T-cell (primary cell): Measurements from ENCODE around the gene TMEM178B. TPM values are rescaled to one million over a fixed set of nuclear protein-coding genes. Genes with fewer than 3 reads are reported as not detected.
A peak's percentile ranks its signal among the peaks of the same experiment; 100 is the strongest.
"Not testable (repeated sequence)": the region's sequence is repeated elsewhere in the genome, so short reads cannot be mapped to it uniquely, and the experiment has no call there.

Experiments used
- ATAC-seq, 4 experiments: fragments of 200-7000 bp in 3 of 4; fragments of 150-1000 bp in 1 of 4; cut with Tn5 transposase; replicated peaks in 1 of 4; 1 replicate in 3 of 4; 2 replicates in 1 of 4; pipeline ENCODE4 v1.10.0; 2021; ENCODE audit warnings: moderate library complexity in 3 of 4, mild to moderate bottlenecking in 2 of 4, moderate number of reproducible peaks in 1 of 4
- CTCF ChIA-PET, 2 donors: fragments of 300-600 bp; sonication (Branson Sonifier 250); formaldehyde crosslinking; loops; one replicate each; lab custom pipeline; 2022; ENCODE audit warnings: antibody characterized with exemption in 2 of 2; lab: Charles Lee
- POLR2A ChIA-PET, 2 donors: fragments of 300-600 bp; sonication (Branson Sonifier 250); formaldehyde crosslinking; loops; one replicate each; lab custom pipeline; 2022; ENCODE audit warnings: antibody characterized with exemption in 2 of 2; lab: Charles Lee
- DNase-seq, 35 experiments: peaks; one replicate each; pipeline versions ENCODE4 v3.0.0 to v3.0.0-alpha.2; 2013 to 2023
- H3K27ac ChIP-seq: one replicate; pipeline ENCODE4 v1.5.1; 2013; ENCODE audit warnings: low read length
- H3K27me3 ChIP-seq, 2 experiments: replicated peaks in 1 of 2; 1 replicate in 1 of 2; 2 replicates in 1 of 2; pipeline versions ENCODE4 v1.6.1 to v1.7.0; 2013; ENCODE audit warnings: low read length in 1 of 2, mixed read lengths in 1 of 2; ENCODE audit not compliant: control insufficient read depth in 2 of 2, insufficient read depth in 2 of 2; ENCODE audit errors: extremely low read depth in 1 of 2
- H3K36me3 ChIP-seq, 2 donors: 1 replicate in 1 of 2; 2 replicates in 1 of 2; pipeline versions ENCODE4 v1.6.1 to v1.7.0; 2013; ENCODE audit warnings: low read length in 1 of 2; ENCODE audit not compliant: control insufficient read depth in 2 of 2, insufficient read depth in 1 of 2; ENCODE audit errors: extremely low read depth in 1 of 2
- H3K4me1 ChIP-seq, 2 experiments: 1 replicate in 1 of 2; 2 replicates in 1 of 2; pipeline versions ENCODE4 v1.6.1 to v1.7.0; 2013; ENCODE audit warnings: low read length in 2 of 2, mixed read lengths in 1 of 2; ENCODE audit not compliant: insufficient read depth in 2 of 2, control insufficient read depth in 1 of 2; ENCODE audit errors: extremely low read depth in 1 of 2
- H3K4me3 ChIP-seq, 2 donors: 1 replicate in 1 of 2; 2 replicates in 1 of 2; pipeline versions ENCODE4 v1.5.1 to v1.7.0; 2013; ENCODE audit warnings: mild to moderate bottlenecking in 2 of 2, low read length in 1 of 2, moderate library complexity in 1 of 2; ENCODE audit not compliant: control insufficient read depth in 1 of 2; ENCODE audit errors: extremely low read depth in 1 of 2
- H3K9me3 ChIP-seq: 2 replicates; pipeline ENCODE4 v1.7.0; 2013
- H3K27ac Mint-ChIP-seq, 2 donors: one replicate each; pipeline ENCODE4 v1.8.0; 2020 to 2021; ENCODE audit warnings: mild to moderate bottlenecking in 2 of 2, mixed read lengths in 2 of 2
- H3K27me3 Mint-ChIP-seq, 2 donors: one replicate each; pipeline ENCODE4 v1.8.0; 2021 to 2022; ENCODE audit warnings: mixed read lengths in 2 of 2
- H3K36me3 Mint-ChIP-seq: one replicate; pipeline ENCODE4 v1.8.0; 2021; ENCODE audit warnings: mixed read lengths
- H3K4me1 Mint-ChIP-seq, 3 donors: one replicate each; pipeline ENCODE4 v1.8.0; 2020 to 2022; ENCODE audit warnings: mixed read lengths in 3 of 3, mild to moderate bottlenecking in 1 of 3
- H3K4me3 Mint-ChIP-seq, 3 donors: one replicate each; pipeline ENCODE4 v1.8.0; 2020 to 2022; ENCODE audit warnings: mild to moderate bottlenecking in 3 of 3, mixed read lengths in 3 of 3, moderate library complexity in 3 of 3
- H3K9me3 Mint-ChIP-seq, 3 donors: one replicate each; pipeline ENCODE4 v1.8.0; 2020 to 2022; ENCODE audit warnings: mixed read lengths in 3 of 3
- WGBS: methylation state at CpG from one replicate; pipeline ENCODE4 v1.1.5; 2013; ENCODE audit warnings: missing lambda C conversion rate; ENCODE audit not compliant: insufficient coverage; 5-methylcytosine and 5-hydroxymethylcytosine counted together
- total RNA-seq, 35 experiments: library from RNA in 6 of 35; stranded (reverse) in 6 of 35; fragments of 120-200 nt in 1 of 35; gene quantifications; one replicate each; pipeline versions ENCODE4 v1.2.1 to v1.2.4 and lab custom pipeline; 2013 to 2026

TMEM178B gene
- total RNA-seq, 5 donors from 2014 or later (not counting 1 experiment from before 2014, with no cell fraction given): 0.14 to 0.86 (median 0.32) TPM

DNA sequence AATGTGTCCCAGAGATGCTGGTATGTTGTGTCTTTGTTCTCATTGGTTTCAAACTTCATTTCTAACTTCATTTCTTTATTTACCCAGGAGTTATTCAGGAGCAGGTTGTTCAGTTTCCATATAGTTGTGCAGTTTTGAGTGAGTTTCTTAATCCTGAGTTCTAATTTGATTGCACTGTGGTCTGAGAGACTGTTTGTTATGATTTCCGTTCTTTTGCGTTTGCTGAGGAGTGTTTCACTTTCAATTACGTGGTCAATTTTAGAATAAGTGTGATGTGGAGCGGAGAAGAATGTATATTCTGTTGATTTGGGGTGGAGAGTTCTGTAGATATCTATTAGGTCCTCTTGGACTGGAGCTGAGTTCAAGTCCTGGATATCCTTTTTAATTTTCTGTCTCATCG, 103.3 kb downstream of the TMEM178B start:
- H3K27me3 Mint-ChIP-seq: peaks cover 1 to 24% of the 10 kb centered on the region in 2 donors
- CTCF ChIA-PET, ATAC-seq, H3K4me1 ChIP-seq, H3K4me3 ChIP-seq, H3K27me3 ChIP-seq, H3K9me3 ChIP-seq, H3K36me3 ChIP-seq, H3K36me3 Mint-ChIP-seq, H3K9me3 Mint-ChIP-seq, DNase-seq, POLR2A ChIA-PET, H3K27ac ChIP-seq: not testable (repeated sequence)
- 28% methylated on average over 3 of the region's 5 CpGs for WGBS
- H3K4me1 Mint-ChIP-seq: peaks cover 4 to 12% (median 5%) of the 10 kb centered on the region in 3 donors
- peak overlapping the region; percentile 2 to 73 (median 40) for H3K4me3 Mint-ChIP-seq
- H3K27ac Mint-ChIP-seq: peak overlapping the region; percentile 59 to 66

DNA sequence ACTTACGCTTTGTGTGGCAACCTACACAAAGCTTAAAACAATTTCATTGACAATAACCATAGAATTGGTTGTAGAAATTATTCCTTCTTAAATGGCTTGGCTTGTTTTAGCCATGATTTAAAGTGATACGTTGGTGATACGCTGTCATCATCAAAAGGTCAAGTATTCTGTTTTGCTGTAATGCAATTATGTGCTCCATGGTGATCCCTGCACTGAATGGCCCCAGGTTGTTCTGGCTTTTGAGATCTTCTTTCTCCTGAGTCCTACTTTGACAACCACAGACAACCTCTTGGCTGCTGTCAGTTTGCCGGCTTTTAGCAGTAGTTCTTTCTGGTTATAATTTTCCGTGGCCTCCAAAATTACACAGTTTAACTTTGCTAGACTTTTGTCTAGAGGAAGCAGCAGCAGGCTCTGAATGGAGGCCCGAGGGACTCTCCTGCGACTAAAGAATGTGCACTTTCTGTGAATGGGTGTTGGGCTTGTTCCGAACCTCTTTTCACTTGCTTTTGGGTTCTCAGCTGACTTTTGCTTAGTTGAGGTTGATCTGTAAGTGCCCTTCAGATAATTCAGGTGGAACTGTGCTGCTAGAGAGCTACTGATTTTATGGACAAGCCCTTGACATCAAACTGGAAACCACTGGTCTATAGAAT, 104.7 kb downstream of the TMEM178B start:
- ATAC-seq (no peak), DNase-seq (no peak)
- Histone ChIP-seq H3K27ac (no peak overlapping the region), H3K27me3 (no peaks in the 10 kb centered on the region), H3K4me1 (no peaks in the 10 kb centered on the region), H3K9me3 (no peaks in the 10 kb centered on the region), H3K4me3 (no peak overlapping the region), H3K36me3 (no peaks in the 10 kb centered on the region)
- no peak overlapping the region for H3K27ac Mint-ChIP-seq
- H3K36me3 Mint-ChIP-seq: no peaks in the 10 kb centered on the region
- ChIA-PET POLR2A (no interaction called here), CTCF (interaction anchor here in 1 of 2 donors (0.8 kb wide), 1 partner anchor 9 kb away, joined by 3 read pairs; no protein-coding TSS in a partner anchor)
- H3K4me1 Mint-ChIP-seq: peaks cover 4 to 12% (median 5%) of the 10 kb centered on the region in 3 donors
- peaks cover 0 to 3% (median 0%) of the 10 kb centered on the region in 3 donors for H3K9me3 Mint-ChIP-seq
- peaks cover 1 to 21% of the 10 kb centered on the region in 2 donors for H3K27me3 Mint-ChIP-seq
- 94% methylated on average over 6 of the region's 8 CpGs for WGBS
- H3K4me3 Mint-ChIP-seq: no peak overlapping the region

GRCh38 chr7:141181812-141182211, 107.9 kb downstream of the TMEM178B start:
- H3K4me3 Mint-ChIP-seq: no peak overlapping the region

GRCh38 chr7:141184532-141185190, 110.8 kb downstream of the TMEM178B start:
- POLR2A ChIA-PET: no interaction called here

More at GRCh38 chr7:141181812-141182211, 107.9 kb downstream of the TMEM178B start:
- DNase-seq: no peak
- Mint-ChIP-seq H3K36me3 (no peaks in the 10 kb centered on the region), H3K4me1 (peaks cover 4 to 9% (median 5%) of the 10 kb centered on the region in 3 donors), H3K27ac (no peak overlapping the region), H3K9me3 (no peaks in the 10 kb centered on the region), H3K27me3 (peaks cover 1 to 11% of the 10 kb centered on the region in 2 donors)
- Histone ChIP-seq H3K27ac (no peak overlapping the region), H3K4me1 (no peaks in the 10 kb centered on the region), H3K9me3 (no peaks in the 10 kb centered on the region), H3K27me3 (no peaks in the 10 kb centered on the region), H3K36me3 (no peaks in the 10 kb centered on the region), H3K4me3 (no peak overlapping the region)
- POLR2A ChIA-PET: no interaction called here
- WGBS: 100% methylated on average over 2 of the region's 4 CpGs
- CTCF ChIA-PET: no interaction called here
- no peak for ATAC-seq

DNA sequence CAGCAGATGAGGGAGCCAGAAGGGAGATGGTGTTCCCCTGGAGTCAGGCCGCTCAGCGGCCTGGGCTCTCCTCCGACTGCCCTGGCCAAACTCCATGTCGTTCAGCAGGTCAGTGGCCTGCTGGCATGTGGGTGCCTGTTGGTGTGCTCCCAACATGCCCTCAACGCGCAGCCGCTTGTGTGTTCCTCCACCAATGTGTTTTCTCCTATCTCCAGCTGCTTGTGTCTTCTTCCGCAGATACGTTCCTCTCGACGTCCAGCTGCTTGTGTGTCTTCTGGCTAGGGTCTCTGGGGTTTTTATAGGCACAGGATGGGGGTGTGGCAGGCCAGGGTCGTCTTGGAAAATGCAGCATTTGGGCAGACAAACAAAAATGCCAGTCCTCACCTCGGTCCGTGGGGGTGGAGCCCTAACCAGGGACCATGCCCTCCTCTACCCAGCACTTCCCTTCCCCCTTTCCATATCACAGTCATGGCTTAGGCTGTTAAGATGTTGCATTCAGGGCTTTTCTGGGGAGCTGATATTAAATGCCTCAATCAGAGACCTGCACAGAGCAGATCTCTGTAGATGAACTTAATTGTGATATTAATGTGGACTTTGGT, 111.6 kb downstream of the TMEM178B start:
- no peaks in the 10 kb centered on the region for H3K9me3 ChIP-seq
- Mint-ChIP-seq H3K27me3 (peaks cover 0 to 5% of the 10 kb centered on the region in 2 donors), H3K4me1 (no peaks in the 10 kb centered on the region), H3K9me3 (no peaks in the 10 kb centered on the region), H3K27ac (no peak overlapping the region), H3K4me3 (no peak overlapping the region), H3K36me3 (no peaks in the 10 kb centered on the region)
- H3K36me3 ChIP-seq: no peaks in the 10 kb centered on the region
- CTCF ChIA-PET: no interaction called here
- H3K27ac ChIP-seq: no peak overlapping the region
- WGBS: no CpG with 5 or more reads among the region's 14 CpGs
- DNase-seq: no peak
- H3K27me3 ChIP-seq: no peaks in the 10 kb centered on the region
- H3K4me1 ChIP-seq: no peaks in the 10 kb centered on the region
- ATAC-seq: no peak
- POLR2A ChIA-PET: no interaction called here
- no peak overlapping the region for H3K4me3 ChIP-seq

More at GRCh38 chr7:141184532-141185190, 110.8 kb downstream of the TMEM178B start:
- no peaks in the 10 kb centered on the region for H3K27me3 ChIP-seq
- 75% methylated on average over 9 of the region's 10 CpGs for WGBS
- no peak for ATAC-seq
- no peaks in the 10 kb centered on the region for H3K9me3 Mint-ChIP-seq
- H3K4me1 Mint-ChIP-seq: no peaks in the 10 kb centered on the region
- no peaks in the 10 kb centered on the region for H3K36me3 ChIP-seq
- H3K4me1 ChIP-seq: no peaks in the 10 kb centered on the region
- no peaks in the 10 kb centered on the region for H3K36me3 Mint-ChIP-seq
- CTCF ChIA-PET: interaction anchor here in 1 of 2 donors (0.5 kb wide), 1 partner anchor 347 kb away, joined by 3 read pairs; no protein-coding TSS in a partner anchor
- H3K27me3 Mint-ChIP-seq: peaks cover 5 to 6% of the 10 kb centered on the region in 2 donors
- no peak overlapping the region for H3K27ac ChIP-seq
- H3K27ac Mint-ChIP-seq: no peak overlapping the region
- no peak overlapping the region for H3K4me3 ChIP-seq
- no peak for DNase-seq
- no peaks in the 10 kb centered on the region for H3K9me3 ChIP-seq
- H3K4me3 Mint-ChIP-seq: no peak overlapping the region

- no peak overlapping the region for H3K27ac Mint-ChIP-seq
- CTCF ChIA-PET: no interaction called here
- H3K36me3 Mint-ChIP-seq: no peaks in the 10 kb centered on the region
- H3K27ac ChIP-seq: no peak overlapping the region
- H3K36me3 ChIP-seq: no peaks in the 10 kb centered on the region
- DNase-seq: no peak
- H3K4me3 ChIP-seq: no peak overlapping the region
- ATAC-seq: no peak
- no peaks in the 10 kb centered on the region for H3K4me1 ChIP-seq
- H3K4me3 Mint-ChIP-seq: no peak overlapping the region
- H3K27me3 Mint-ChIP-seq: peaks cover 5 to 10% of the 10 kb centered on the region in 2 donors
- POLR2A ChIA-PET: no interaction called here
- peaks cover 0 to 3% of the 10 kb centered on the region in 2 experiments for H3K27me3 ChIP-seq
- H3K4me1 Mint-ChIP-seq: no peaks in the 10 kb centered on the region
- H3K9me3 ChIP-seq: no peaks in the 10 kb centered on the region
- no peaks in the 10 kb centered on the region for H3K9me3 Mint-ChIP-seq
- 83% methylated on average over 4 of the region's 4 CpGs for WGBS
Observed at GRCh38 chr7:141189231-141189630, 115.4 kb downstream of the TMEM178B start.
